GM19463 (cell line): Measurements from ENCODE around the gene EPPIN.
"Not testable (repeated sequence)": the region's sequence is repeated elsewhere in the genome, so short reads cannot be mapped to it uniquely, and the experiment has no call there.

ENCODE experiments used
- ATAC-seq: cut with Tn5 transposase; IDR thresholded peaks from one replicate; pipeline ENCODE4 v1.9.1; 2021; ENCODE audit warnings: mild to moderate bottlenecking, moderate library complexity; ENCODE audit not compliant: unreplicated experiment

EPPIN gene

DNA sequence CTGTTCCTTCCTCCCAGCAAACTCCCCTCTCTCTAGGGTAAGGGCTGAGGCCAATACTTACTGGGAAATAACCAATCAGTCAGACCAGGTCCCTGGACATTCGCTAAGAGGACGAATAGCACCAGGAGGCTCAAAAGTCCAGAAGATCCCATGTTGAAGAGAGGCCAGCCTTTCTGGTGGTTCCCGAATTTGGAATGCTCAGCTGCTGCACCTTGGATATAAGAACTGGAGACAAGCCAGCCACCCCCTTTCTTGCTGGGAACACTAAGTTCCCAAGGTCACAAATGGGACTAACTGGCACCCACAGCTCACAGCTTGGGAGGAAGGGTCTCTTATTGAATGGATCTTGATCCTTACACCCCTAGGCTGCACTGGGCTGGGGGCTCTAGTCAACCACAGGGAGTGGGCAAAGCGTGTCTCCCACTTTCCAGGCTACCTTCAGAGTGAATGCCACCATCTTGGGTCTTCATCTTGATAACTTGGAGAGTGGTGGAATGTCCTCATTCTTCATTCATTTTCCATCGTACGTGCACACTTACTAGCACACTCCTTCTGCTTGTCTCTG is at the start of gene EPPIN:
TSS of gene EPPIN (minus strand) at position 196 of the 565 bp plus-strand sequence. CDS start at position 152, 44 bp downstream.
- no peak for ATAC-seq

DNA sequence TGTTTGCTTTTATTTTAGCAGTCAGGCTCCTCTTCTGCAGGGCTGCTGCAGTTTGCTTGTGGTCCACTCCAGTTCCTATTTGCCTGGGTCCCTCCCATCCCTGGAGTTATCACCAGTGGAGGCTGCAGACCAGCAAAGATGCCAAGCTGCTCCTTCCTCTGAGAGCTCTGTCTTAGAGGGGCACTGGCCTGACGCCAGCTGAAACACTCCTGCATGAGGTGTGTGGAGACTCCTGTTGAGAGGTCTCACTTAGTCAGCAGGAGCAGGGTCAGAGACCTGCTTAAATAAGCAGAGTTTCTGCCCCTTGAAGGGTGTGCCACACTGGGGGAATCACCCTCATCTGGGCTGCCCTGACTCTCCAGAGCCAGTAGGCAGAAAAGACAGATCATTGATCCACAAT is 48.0 kb upstream of the EPPIN start:
- ATAC-seq = no peak

DNA sequence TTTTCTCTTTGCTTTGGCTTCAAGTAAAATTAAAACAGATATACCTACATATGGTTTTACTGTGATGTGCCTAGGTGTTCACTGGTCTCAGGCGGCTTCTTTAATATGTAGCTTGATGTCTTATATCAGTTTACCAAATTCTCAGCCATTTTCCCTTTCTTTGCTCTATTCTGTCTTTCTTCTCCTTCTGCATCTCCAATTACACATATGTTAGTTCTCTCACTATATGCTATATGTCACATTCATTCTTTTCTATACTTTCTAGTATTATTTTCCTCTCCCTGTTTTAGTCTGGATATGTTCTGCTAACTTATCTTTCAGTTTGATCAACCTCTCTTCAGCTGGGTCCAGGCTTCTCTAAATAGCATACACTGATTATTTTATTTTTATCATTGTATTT is 46.3 kb upstream of the EPPIN start:
- no peak for ATAC-seq

DNA sequence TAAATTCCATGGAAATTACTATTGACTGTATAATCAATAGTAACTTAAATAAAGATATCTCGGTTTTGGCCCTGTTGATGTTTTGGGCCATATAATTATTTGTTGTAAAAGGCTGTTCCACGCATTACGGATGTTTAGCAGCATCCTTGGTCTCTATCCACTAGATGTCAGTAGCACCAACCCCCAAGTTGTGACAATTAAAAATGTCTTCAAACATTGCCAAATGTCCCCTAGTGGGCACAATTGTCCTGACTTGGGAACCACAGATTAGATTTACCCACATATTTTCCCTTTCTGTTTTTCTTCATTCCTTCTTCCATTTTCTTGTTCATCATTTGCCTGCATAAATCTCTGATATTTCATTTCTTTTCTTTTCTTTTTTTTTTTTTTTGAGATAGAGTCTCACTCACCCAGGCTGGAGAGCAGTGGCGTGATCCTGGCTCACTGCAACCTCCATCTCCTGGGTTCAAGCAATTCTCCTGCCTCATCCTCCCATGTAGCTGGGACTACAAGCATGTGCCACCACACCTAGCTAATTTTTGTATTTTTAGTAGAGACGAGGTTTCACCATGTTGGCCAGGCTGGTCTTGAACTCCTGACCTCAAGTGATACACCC is 45.5 kb upstream of the EPPIN start:
- ATAC-seq = no peak

DNA sequence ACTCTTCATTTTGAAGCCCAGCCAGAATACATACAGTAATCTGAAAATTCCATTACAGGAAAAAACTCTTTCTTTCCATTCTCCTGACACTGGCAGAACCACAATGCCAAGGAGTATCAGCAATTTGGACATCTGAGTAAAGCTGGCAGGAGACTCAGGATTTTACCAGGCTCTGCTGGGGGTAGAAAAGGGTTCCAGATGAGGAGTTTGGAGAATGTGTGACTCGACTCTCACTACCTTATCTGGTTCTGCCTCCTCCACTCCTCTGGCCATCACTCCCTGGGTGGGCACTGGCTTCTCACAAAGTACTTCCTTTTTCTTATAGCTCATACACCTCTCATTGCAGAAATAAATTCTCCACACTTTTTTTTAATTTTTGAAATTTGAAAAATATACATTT is 42.5 kb upstream of the EPPIN start:
- no peak for ATAC-seq

GRCh38 chr20:45588800-45589199 is 41.6 kb upstream of the EPPIN start:
- ATAC-seq = no peak

DNA sequence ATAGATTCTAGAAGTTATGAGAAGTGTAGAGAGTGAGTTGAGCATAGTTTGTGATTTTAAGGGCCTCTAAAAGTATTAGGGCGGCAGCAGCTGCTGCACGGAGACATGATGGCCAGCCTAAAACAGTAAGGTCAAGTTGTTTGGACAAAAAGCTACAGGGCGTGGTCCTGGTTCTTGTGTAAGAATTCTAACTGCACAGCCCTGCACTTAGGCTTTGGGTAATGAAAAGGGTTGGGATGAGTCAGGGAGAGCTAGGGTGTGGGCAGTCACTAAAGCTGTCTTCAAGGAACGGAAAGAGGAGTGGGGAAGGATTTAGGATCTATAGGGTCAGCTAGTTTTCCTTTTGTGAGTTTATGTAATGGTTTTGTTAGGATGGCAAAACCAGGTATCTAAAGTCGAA is 38.8 kb upstream of the EPPIN start:
- not testable (repeated sequence) for ATAC-seq

- ATAC-seq = not testable (repeated sequence)
These were observed 37.1 kb upstream of the EPPIN start for GRCh38 chr20:45584294-45584693.

DNA sequence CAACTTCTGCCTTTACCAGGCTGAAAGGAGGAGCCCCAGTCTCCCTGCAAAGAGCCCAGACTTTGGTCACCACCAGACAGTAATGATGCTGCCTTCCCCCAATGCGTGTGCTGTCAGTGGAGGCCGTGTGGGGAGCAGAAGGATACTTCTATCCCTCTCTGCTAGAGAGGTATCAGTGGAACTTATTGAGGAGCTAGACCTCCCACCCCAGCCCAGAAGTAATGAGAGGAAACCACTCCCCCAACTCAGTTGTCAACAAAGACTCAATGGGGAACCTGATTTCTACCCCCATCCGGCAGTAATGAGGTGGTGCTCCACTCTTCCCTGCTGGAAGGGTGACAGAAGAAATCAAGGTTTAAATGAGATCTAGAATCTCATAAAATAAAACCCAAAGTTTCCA is 36.3 kb upstream of the EPPIN start:
- no peak for ATAC-seq

- ATAC-seq = no peak
These were observed 34.5 kb upstream of the EPPIN start for GRCh38 chr20:45581702-45582101.

- ATAC-seq = no peak
These were observed 32.0 kb upstream of the EPPIN start, which contains the start of gene WFDC8 for GRCh38 chr20:45579184-45579583. TSS of gene WFDC8 (minus strand) at chr20:45579284. CDS start at chr20:45579247, 37 bp downstream.

DNA sequence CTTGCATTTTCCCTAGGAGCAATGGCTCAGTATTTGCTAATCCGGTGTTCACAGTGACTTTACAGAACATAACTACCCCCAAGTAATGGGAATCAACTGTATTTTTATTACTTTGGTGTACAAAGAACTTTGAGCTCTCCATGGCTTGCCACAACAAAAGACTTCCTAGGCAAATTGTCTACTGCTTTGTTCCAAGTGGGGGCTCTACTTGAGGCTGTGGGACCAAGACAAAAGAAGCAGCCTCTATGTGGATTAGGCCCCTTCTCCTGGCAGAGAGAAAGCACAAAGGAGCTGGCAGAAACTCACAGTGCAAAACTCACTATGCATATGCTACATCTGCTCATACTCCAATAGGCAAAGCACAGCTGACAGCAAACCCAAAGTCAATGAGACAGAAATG is 31.0 kb upstream of the EPPIN start:
- ATAC-seq = no peak

- ATAC-seq = no peak
These were observed 29.8 kb upstream of the EPPIN start for GRCh38 chr20:45576995-45577394.

GRCh38 chr20:45575931-45576330 is 28.7 kb upstream of the EPPIN start:
- ATAC-seq = no peak

GRCh38 chr20:45569650-45570049 is 22.4 kb upstream of the EPPIN start:
- ATAC-seq = not testable (repeated sequence)

DNA sequence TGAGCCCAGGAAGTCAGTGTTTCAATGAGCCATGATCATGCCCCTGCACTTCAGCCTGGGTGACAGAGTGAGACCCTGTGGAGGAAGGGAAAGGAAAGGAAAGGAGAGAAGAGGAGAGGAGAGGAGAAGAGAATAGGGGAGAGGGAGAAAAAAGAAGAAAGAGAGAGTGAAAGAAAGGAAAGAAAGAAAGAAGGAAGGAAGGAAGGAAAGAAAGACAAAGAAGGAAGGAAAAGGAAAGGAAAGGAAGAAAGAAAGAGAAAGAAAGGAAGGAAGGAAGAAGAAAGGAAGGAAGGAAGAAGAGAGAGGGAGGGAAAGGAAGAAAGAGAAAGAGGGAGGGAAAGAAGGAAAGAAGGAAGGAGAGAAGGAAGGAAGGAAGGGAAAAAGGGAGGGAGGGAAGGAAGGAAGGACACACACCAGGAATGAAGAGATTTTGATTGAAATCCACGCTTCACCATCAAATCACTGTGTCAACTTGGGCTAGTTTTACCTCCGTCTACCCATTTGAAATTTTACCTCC is 17.6 kb upstream of the EPPIN start:
- ATAC-seq = no peak

DNA sequence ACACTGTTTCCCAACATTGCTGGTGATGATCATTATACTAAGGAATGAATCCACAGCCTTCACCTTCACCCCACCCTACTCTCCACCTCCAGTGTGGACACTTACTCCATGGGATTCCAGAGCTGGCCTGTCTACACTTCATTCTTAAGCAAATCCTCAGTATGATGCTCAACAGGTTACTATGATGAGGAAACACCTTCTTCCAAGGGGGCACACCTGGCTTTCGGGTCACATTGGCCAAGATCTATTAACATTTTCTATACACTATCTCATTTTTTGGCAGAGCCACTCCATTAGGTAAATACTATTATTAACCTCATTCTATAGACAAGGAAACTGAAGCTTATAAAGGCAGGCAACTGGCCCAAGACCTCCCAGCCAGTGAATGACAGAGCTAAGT is 8.0 kb upstream of the EPPIN start:
- no peak for ATAC-seq

DNA sequence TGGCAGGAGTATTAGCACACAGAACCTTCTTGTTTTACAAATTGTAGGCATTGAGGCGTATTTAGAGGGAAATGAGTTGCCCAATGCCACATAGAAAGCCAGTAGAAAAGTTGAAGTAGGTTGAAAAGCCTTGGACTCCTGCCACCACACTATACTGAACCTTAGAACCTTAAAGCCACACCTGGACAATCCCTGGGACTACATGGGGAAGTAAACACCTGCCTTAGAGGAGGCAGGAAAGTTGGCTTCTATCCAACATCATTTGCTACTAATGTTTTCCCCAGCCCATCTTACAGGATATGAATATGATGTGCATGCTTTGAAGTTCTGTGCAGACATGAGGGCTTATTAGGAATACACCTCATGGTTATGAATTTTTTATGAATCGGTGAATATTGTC is 5.3 kb upstream of the EPPIN start:
- ATAC-seq = no peak

DNA sequence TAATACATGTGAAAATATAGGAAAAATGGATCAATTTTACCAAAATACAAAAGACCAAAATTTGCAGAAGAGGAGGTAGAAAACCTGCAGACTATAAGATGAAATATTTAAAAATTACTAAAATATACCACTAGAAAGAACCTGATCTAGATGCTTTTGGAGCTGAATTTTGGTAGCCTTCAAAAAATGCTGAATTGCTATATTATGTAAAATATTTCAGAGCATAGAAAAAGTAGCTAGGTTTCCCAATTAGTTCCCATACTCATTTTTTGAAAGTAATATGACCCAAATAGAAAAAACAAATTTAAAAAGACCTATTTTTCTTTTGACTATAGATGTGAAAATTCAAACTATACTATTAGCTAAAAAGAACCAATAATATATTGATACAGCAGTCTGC is 3.6 kb upstream of the EPPIN start:
- ATAC-seq = no peak

DNA sequence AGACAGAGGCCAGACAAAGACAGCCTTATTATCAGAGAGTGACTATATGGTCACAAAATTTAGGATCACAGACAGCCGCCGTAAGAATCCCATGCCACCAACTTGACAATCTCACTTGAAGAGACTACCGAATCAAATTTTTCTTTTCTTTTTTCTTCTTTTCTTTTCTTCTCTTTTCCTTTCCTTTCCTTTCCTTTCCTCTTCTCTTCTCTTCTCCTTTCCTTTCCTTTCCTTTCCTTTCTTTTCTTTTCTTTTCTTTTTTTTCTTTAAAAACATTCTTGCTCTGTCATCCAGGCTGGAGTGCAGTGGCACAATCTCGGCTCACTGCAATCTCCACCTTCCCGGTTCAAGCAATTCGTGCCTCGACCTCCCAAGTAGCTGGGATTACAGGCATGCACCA is 1.2 kb upstream of the EPPIN start:
- no peak for ATAC-seq

DNA sequence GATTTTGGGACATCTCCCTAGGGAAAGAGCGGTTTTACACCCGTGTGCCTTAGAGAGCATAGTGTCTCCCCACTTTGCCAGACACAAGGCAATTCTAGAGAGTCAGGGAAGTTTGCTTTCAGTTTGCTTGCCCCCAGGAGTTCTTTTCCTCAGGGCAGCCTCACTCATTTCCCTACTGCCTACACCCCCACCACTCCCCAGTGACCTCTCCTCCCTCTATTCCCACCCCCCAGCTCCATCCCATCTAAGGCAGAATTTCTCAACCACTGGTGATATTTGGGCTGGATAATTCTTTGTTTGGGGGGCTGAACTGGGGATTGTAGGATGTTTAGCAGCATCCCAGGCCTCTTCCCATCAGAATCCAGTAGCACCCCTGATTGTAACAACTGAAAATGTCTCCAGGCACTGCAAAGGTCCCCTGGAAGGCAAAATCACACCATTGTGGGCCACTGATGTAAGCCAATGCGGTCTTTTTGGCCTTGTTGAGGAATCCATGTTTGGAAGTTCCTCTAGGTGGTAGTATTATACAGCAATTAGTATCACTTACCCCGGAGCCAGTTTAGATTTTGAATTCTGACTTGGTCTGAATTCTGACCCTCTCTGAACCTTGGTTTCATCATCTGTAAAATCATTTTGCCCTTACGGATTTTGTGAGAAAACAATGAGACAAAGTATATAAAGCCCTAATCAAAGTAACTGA is 1.3 kb downstream of the EPPIN start:
- no peak for ATAC-seq

DNA sequence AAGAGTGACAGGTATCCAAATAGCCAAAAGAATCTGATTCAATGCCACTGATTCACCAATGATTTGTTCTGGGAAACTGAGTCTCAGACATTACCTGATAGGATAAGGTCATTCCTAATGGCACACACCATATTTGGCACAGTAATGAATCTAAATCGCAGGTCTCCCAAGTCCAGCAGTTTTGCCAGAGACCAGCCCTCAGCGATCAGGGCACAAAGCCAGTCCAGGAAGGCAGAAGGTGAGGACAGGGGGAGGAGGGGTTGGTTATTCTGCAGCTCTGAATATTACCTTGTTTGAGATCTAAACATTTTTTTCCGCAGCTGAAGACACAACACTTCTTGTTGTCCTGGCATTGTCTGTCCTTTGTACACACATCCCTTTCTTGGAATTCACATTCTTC is 1.9 kb downstream of the EPPIN start:
- ATAC-seq = no peak
